Epithelial cell of proximal tubule (primary cell): ENCODE results near the gene ARID1A. TPM values are rescaled to one million over a fixed set of nuclear protein-coding genes. Genes with fewer than 3 reads are reported as not detected.

ENCODE experiments used
- DNase-seq: peaks from one replicate; pipeline ENCODE4 v3.0.0-alpha.2; 2011; ENCODE audit warnings: low read depth
- H3K4me3 ChIP-seq: 2 replicates; pipeline ENCODE4 v1.5.1; 2011; ENCODE audit warnings: low read depth, mild to moderate bottlenecking, low read length
- CTCF ChIP-seq: conservative IDR thresholded peaks from 2 replicates; pipeline ENCODE4 v1.5.1; 2012; ENCODE audit warnings: low read depth, mild to moderate bottlenecking, low read length
- total RNA-seq: library from RNA; depleted of rRNA; stranded (reverse); fragments of >200 nt; gene quantifications from 2 replicates; pipeline ENCODE4 v1.2.3, GENCODE V29; 2015

Gene ARID1A
- total RNA-seq, 1 donor from 2014 or later, result 25.2 TPM

- H3K4me3 ChIP-seq, result no peak overlapping the region
- DNase-seq, result no peak
- no peak for TF ChIP-seq CTCF
Measured at GRCh38 chr1:26811057-26811456, 115.2 kb downstream of the ARID1A start.

- DNase-seq, result no peak
- no peak overlapping the region for H3K4me3 ChIP-seq
- no peak for TF ChIP-seq CTCF
Measured at GRCh38 chr1:26811708-26812107, 115.9 kb downstream of the ARID1A start.

GRCh38 chr1:26814377-26814776 lies 118.6 kb downstream of the ARID1A start:
- no peak for DNase-seq
- H3K4me3 ChIP-seq, result no peak overlapping the region
- no peak for TF ChIP-seq CTCF

- H3K4me3 ChIP-seq, result no peak overlapping the region
- TF ChIP-seq CTCF, result no peak
- DNase-seq, result no peak
Measured at GRCh38 chr1:26814893-26815292, 119.1 kb downstream of the ARID1A start.

- peak; percentile 18 for TF ChIP-seq CTCF
- no peak overlapping the region for H3K4me3 ChIP-seq
- DNase-seq, result no peak
Measured at GRCh38 chr1:26820784-26821269, 125.0 kb downstream of the ARID1A start.

GRCh38 chr1:26822737-26823395 lies 127.1 kb downstream of the ARID1A start:
- TF ChIP-seq CTCF, result no peak
- no peak for DNase-seq
- no peak overlapping the region for H3K4me3 ChIP-seq

- no peak for DNase-seq
- no peak for TF ChIP-seq CTCF
- no peak overlapping the region for H3K4me3 ChIP-seq
Measured at GRCh38 chr1:26824731-26825130, 128.9 kb downstream of the ARID1A start.
